HepG2 (cell line): ENCODE measurements around the gene COPS7A. TPM values are rescaled to one million over a fixed set of nuclear protein-coding genes. Genes with fewer than 3 reads are reported as not detected.

Source experiments
- ATF5 ChIP-seq: sonication (generic); formaldehyde crosslinking; IDR thresholded peaks from 2 replicates; pipeline ENCODE4 v1.4.0; 2020; ENCODE audit warnings: mild to moderate bottlenecking, low read depth, missing genetic modification reagents
- BRCA1 ChIP-seq: sonication (generic); formaldehyde crosslinking; IDR thresholded peaks from 2 replicates; pipeline ENCODE4 v1.4.0; 2020; ENCODE audit warnings: missing genetic modification reagents
- CBX1 ChIP-seq: IDR thresholded peaks from one replicate; pipeline ENCODE4 v1.6.1; 2016; ENCODE audit warnings: antibody characterized with exemption, low read depth
- CCDC6 ChIP-seq: sonication (generic); formaldehyde crosslinking; IDR thresholded peaks from 2 replicates; pipeline ENCODE4 v1.8.1; 2022; ENCODE audit warnings: mild to moderate bottlenecking, missing genetic modification reagents, moderate library complexity
- CREBL2 ChIP-seq: sonication (generic); formaldehyde crosslinking; IDR thresholded peaks from 2 replicates; pipeline ENCODE4 v1.8.1; 2023; ENCODE audit warnings: missing genetic modification reagents, mild to moderate bottlenecking, borderline replicate concordance
- GTF2F1 ChIP-seq: fragments of 150-350 bp; IDR thresholded peaks from 2 replicates; pipeline ENCODE4 v1.6.1; 2014; ENCODE audit warnings: low read length
- GTF3A ChIP-seq: sonication (generic); formaldehyde crosslinking; conservative IDR thresholded peaks from 2 replicates; pipeline ENCODE4 v1.4.0; 2020; ENCODE audit warnings: mild to moderate bottlenecking, missing genetic modification reagents
- HDAC1 ChIP-seq: sonication (generic); formaldehyde crosslinking; IDR thresholded peaks from 2 replicates; pipeline ENCODE4 v1.5.1; 2020; ENCODE audit warnings: mild to moderate bottlenecking, missing genetic modification reagents
- HES4 ChIP-seq: sonication (generic); formaldehyde crosslinking; IDR thresholded peaks from 2 replicates; pipeline ENCODE4 v1.9.0; 2021; ENCODE audit warnings: mild to moderate bottlenecking, missing genetic modification reagents, borderline replicate concordance
- KAT8 ChIP-seq: IDR thresholded peaks from 2 replicates; pipeline ENCODE4 v1.6.1; 2016; ENCODE audit warnings: missing genetic modification reagents, missing compliant biosample characterization
- KDM6A ChIP-seq: IDR thresholded peaks from 2 replicates; pipeline ENCODE4 v1.6.1; 2016; ENCODE audit warnings: low read depth
- MLLT10 ChIP-seq: sonication (generic); formaldehyde crosslinking; IDR thresholded peaks from 2 replicates; pipeline ENCODE4 v1.4.0; 2020; ENCODE audit warnings: missing genetic modification reagents
- MTERF4 ChIP-seq: sonication (generic); formaldehyde crosslinking; IDR thresholded peaks from 2 replicates; pipeline ENCODE4 v1.8.0; 2023; ENCODE audit warnings: mild to moderate bottlenecking, missing genetic modification reagents
- MYC ChIP-seq: sonication (generic); formaldehyde crosslinking; IDR thresholded peaks from 2 replicates; pipeline ENCODE4 v1.9.0; 2021; ENCODE audit warnings: missing genetic modification reagents, borderline replicate concordance
- NPAS2 ChIP-seq: sonication (generic); formaldehyde crosslinking; IDR thresholded peaks from 2 replicates; pipeline ENCODE4 v1.8.0; 2022; ENCODE audit warnings: mild to moderate bottlenecking, missing genetic modification reagents, borderline replicate concordance
- PRPF4 ChIP-seq: fragments of 200-400 bp; formaldehyde crosslinking; IDR thresholded peaks from 2 replicates; pipeline ENCODE4 v1.6.1; 2016; ENCODE audit warnings: low read length, low read depth; ENCODE audit not compliant: poor library complexity, severe bottlenecking
- SRSF9 ChIP-seq: fragments of 200-400 bp; formaldehyde crosslinking; IDR thresholded peaks from 2 replicates; pipeline ENCODE4 v1.6.1; 2018; ENCODE audit warnings: borderline replicate concordance, mild to moderate bottlenecking, low read depth, low read length; ENCODE audit not compliant: insufficient read depth, poor library complexity, severe bottlenecking
- TBL1XR1 ChIP-seq: fragments of 150-350 bp; IDR thresholded peaks from 2 replicates; pipeline ENCODE4 v1.6.1; 2014; ENCODE audit warnings: borderline replicate concordance, low read length; ENCODE audit not compliant: partially characterized antibody
- TFAP4 ChIP-seq: sonication (generic); IDR thresholded peaks from 2 replicates; pipeline ENCODE4 v1.6.1; 2016; ENCODE audit warnings: low read depth, borderline replicate concordance
- ZBTB7A ChIP-seq: sonication (generic); formaldehyde crosslinking; IDR thresholded peaks from 2 replicates; pipeline ENCODE4 v1.8.0; 2022; ENCODE audit warnings: mild to moderate bottlenecking, missing genetic modification reagents
- ZFP41 ChIP-seq: sonication (generic); formaldehyde crosslinking; IDR thresholded peaks from 2 replicates; pipeline ENCODE4 v1.4.0; 2020; ENCODE audit warnings: mild to moderate bottlenecking, missing genetic modification reagents, borderline replicate concordance
- ZMAT3 ChIP-seq: sonication (generic); formaldehyde crosslinking; conservative IDR thresholded peaks from 2 replicates; pipeline ENCODE4 v1.7.0; 2021; ENCODE audit warnings: missing genetic modification reagents
- ZNF121 ChIP-seq: sonication (generic); formaldehyde crosslinking; IDR thresholded peaks from 2 replicates; pipeline ENCODE4 v1.5.0; 2020; ENCODE audit warnings: mild to moderate bottlenecking, missing genetic modification reagents
- ZNF326 ChIP-seq: sonication (generic); formaldehyde crosslinking; IDR thresholded peaks from 2 replicates; pipeline ENCODE4 v1.4.0; 2020; ENCODE audit warnings: missing genetic modification reagents, borderline replicate concordance
- ZNF510 ChIP-seq: sonication (generic); formaldehyde crosslinking; IDR thresholded peaks from 2 replicates; pipeline ENCODE4 v1.4.0; 2020; ENCODE audit warnings: low read depth, mild to moderate bottlenecking, missing genetic modification reagents
- ZNF530 ChIP-seq: sonication (generic); formaldehyde crosslinking; IDR thresholded peaks from 2 replicates; pipeline ENCODE4 v1.5.0; 2020; ENCODE audit warnings: low read depth, mild to moderate bottlenecking, missing genetic modification reagents
- ZNF547 ChIP-seq: sonication (generic); formaldehyde crosslinking; IDR thresholded peaks from 2 replicates; pipeline ENCODE4 v1.5.1; 2020; ENCODE audit warnings: mild to moderate bottlenecking, missing genetic modification reagents
- ZNF556 ChIP-seq: sonication (generic); formaldehyde crosslinking; IDR thresholded peaks from 2 replicates; pipeline ENCODE4 v1.4.0; 2020; ENCODE audit warnings: mild to moderate bottlenecking, missing genetic modification reagents, borderline replicate concordance
- ZSCAN25 ChIP-seq: sonication (generic); formaldehyde crosslinking; IDR thresholded peaks from 2 replicates; pipeline ENCODE4 v1.8.0; 2022; ENCODE audit warnings: mild to moderate bottlenecking, missing genetic modification reagents
- polyA plus RNA-seq, 8 experiments: library from polyadenylated mRNA; depleted of rRNA in 3 of 8; stranded (reverse) in 7 of 8; unstranded in 1 of 8; fragments of >200 nt; fragmentation: Illumina TruSeq in 4 of 8; extraction: Trizol in 4 of 8; gene quantifications; 2 replicates each; pipeline versions ENCODE4 v1.2.1 to v1.2.3, GENCODE V29; 2011 to 2016; ENCODE audit warnings: low read depth in 4 of 8, missing spikeins in 1 of 8, mixed read lengths in 1 of 8; ENCODE audit not compliant: insufficient read depth in 1 of 8
- total RNA-seq, 5 experiments: library from RNA; depleted of rRNA; stranded (reverse); fragments of >200 nt; fragmentation: Illumina TruSeq; extraction: Trizol; gene quantifications; 2 replicates each; pipeline ENCODE4 v1.2.3, GENCODE V29; 2016; ENCODE audit warnings: low read depth in 1 of 5

COPS7A gene
- total and polyA plus RNA-seq, 2 of the 13 experiments (the other 11 are each of a cell fraction or from before 2014, with no cell fraction given): 40.0 to 73.6 TPM

- TF ChIP-seq ATF5 (no peak), ZNF510 (no peak; the same call in 1 of the 2 replicates), MLLT10 (CRISPR knock-in tag) (no peak), NPAS2 (CRISPR knock-in tag) (peak; percentile 89; the same call in 1 of the 2 replicates), KAT8 (CRISPR knock-in tag) (peak; percentile 76), TFAP4 (peak; percentile 59; the same call in 1 of the 2 replicates), TBL1XR1 (no peak), CREBL2 (CRISPR knock-in tag) (no peak), ZNF530 (CRISPR knock-in tag) (no peak), BRCA1 (CRISPR knock-in tag) (no peak; the same call in 1 of the 2 replicates), ZNF556 (CRISPR knock-in tag) (no peak; the same call in 1 of the 2 replicates), ZNF326 (CRISPR knock-in tag) (no peak), MYC (peak; percentile 82), HDAC1 (CRISPR knock-in tag) (peak; percentile 75), ZNF121 (CRISPR knock-in tag) (no peak), CBX1 (no peak), CCDC6 (no peak), PRPF4 (peak; percentile 55), MTERF4 (CRISPR knock-in tag) (no peak), SRSF9 (no peak), ZNF547 (no peak), HES4 (CRISPR knock-in tag) (no peak), ZMAT3 (CRISPR knock-in tag) (peak; percentile 78; the same call in 1 of the 2 replicates), GTF3A (CRISPR knock-in tag) (no peak), GTF2F1 (no peak), ZBTB7A (CRISPR knock-in tag) (no peak), KDM6A (CRISPR knock-in tag) (no peak), ZFP41 (no peak), ZSCAN25 (peak; percentile 59; the same call in 1 of the 2 replicates)
These were observed 55.0 kb downstream of the COPS7A start (continued) for GRCh38 chr12:6778574-6779550.
